ENCODE results near the gene RCBTB2. TPM values are rescaled to one million over a fixed set of nuclear protein-coding genes. Genes with fewer than 3 reads are reported as not detected.

The RCBTB2 gene
- total RNA-seq, 1 donor = 10.4 TPM

- Histone ChIP-seq H3K27me3 (ENCODE audit: insufficient read depth, low read length) (peaks cover 4% of the 10 kb centered on the region), H3K4me3 (ENCODE audit: low read length) (no peak overlapping the region), H3K4me1 (ENCODE audit: insufficient read depth, low read length) (peaks cover 11% of the 10 kb centered on the region)
Measured at GRCh38 chr13:48549658-48550057, 16.8 kb upstream of the RCBTB2 start.

GRCh38 chr13:48547663-48548092 is 14.8 kb upstream of the RCBTB2 start:
- Histone ChIP-seq H3K27me3 (ENCODE audit: insufficient read depth, low read length) (peaks cover 4% of the 10 kb centered on the region), H3K4me1 (ENCODE audit: insufficient read depth, low read length) (peaks cover 17% of the 10 kb centered on the region), H3K9me3 (ENCODE audit: low read depth, low read length) (peaks cover 11% of the 10 kb centered on the region), H3K4me3 (ENCODE audit: low read length) (no peak overlapping the region)

More at GRCh38 chr13:48549658-48550057, 16.8 kb upstream of the RCBTB2 start:
- peaks cover 11% of the 10 kb centered on the region for H3K9me3 ChIP-seq (ENCODE audit: low read depth, low read length)

DNA sequence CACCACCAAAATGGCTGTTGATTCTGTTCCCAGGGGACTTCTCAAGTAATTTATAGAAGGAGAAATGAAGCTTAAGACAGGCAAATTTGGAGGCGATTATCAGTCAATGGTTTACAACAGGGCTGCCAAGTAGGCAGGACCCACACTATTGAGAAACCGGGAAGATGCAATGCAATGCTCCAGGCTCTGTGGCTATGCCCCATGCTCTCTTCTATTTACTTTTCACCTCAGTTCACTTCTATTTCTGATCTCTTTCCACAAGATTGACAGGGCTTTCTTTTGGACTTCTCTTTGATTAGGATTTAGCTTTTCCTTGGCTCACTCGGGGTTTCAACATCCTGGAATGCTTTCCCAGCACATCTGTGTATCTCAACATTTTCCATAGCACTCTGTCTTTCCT is 12.7 kb upstream of the RCBTB2 start:
- no peak overlapping the region for H3K4me3 ChIP-seq (ENCODE audit: low read length)
- H3K27me3 ChIP-seq (ENCODE audit: insufficient read depth, low read length) = peaks cover 4% of the 10 kb centered on the region
- peaks cover 25% of the 10 kb centered on the region for H3K4me1 ChIP-seq (ENCODE audit: insufficient read depth, low read length)
- H3K9me3 ChIP-seq (ENCODE audit: low read depth, low read length) = no peaks in the 10 kb centered on the region

DNA sequence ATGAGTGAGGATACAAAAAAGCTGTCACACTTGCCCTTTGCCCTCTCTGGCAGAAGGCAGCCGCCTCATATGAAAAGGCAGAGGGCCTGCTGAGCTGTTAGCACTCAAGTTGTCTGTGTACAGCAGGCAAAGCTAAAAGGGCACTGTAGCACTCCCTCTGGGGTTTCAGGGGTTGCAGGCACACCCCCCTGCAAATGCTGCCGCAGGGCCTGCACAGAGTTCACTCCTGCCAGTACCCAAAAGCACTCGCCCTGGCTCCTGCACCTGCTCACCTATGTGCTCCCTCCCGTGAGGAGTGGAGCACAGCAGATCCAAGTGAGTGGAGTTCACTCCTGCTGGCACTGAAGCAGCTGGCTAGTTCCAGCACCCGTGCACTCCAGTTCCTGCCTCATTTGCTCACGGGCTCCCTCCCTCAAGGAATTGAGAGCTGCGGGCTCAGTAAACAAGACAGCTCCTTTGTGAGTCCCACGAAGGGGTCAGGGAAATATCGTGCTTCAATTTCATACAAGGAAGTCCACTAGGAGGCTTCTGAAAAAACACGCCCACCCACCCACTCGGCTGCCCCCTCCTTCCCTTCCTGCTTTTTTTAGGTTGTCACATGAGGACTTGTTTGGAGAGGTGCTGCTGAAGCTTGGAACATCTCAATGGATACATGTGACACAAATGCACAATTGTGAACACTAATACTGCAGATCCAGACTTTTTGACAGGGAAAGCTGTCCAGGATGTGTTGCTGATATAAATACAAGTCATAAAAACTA is 9.9 kb upstream of the RCBTB2 start:
- H3K4me3 ChIP-seq (ENCODE audit: low read length) = no peak overlapping the region
- H3K9me3 ChIP-seq (ENCODE audit: low read depth, low read length) = no peaks in the 10 kb centered on the region
- peaks cover 13% of the 10 kb centered on the region for H3K4me1 ChIP-seq (ENCODE audit: insufficient read depth, low read length)
- H3K27me3 ChIP-seq (ENCODE audit: insufficient read depth, low read length) = no peaks in the 10 kb centered on the region

DNA sequence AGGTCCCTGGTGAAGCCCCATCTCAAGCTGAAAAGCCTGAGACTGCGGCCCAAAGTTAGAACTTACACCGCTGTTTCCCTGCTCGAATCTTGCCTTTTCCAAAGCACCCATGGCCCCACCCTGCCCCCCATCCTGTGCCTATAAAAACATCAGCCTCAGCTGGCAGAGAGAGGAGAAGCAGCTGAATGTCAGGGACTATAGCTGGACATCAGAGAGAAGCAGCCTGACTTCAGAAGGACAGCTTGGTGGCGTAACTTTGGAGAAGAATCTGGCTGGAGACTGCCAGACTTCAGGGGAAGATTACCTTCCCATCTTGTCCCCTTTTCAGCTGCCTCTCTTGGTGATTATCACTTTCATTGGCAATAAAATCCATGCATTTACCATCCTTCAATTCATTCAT is 9.3 kb upstream of the RCBTB2 start:
- Histone ChIP-seq H3K9me3 (ENCODE audit: low read depth, low read length) (no peaks in the 10 kb centered on the region), H3K4me1 (ENCODE audit: insufficient read depth, low read length) (peaks cover 13% of the 10 kb centered on the region), H3K27me3 (ENCODE audit: insufficient read depth, low read length) (no peaks in the 10 kb centered on the region), H3K4me3 (ENCODE audit: low read length) (no peak overlapping the region)

DNA sequence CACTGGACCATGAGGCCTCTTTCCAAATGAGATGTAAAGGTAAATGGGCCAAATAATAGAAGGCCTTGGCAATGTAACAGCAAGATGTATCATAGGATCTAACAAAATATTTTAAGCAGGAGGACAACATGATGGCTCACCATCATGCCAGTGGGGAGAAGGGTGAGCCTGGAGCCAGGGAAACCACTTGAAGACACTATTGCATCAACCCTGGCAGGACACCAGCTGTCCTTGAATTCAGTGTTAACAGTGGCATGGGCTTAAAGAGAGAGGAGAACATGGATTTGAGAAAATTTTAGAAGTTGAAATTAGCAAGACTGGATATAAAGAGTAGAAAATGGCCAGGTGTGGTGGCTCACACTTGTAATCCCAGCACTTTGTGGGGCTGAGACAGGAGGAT is 6.7 kb upstream of the RCBTB2 start:
- Histone ChIP-seq H3K9me3 (ENCODE audit: low read depth, low read length) (no peaks in the 10 kb centered on the region), H3K4me3 (ENCODE audit: low read length) (no peak overlapping the region), H3K27me3 (ENCODE audit: insufficient read depth, low read length) (no peaks in the 10 kb centered on the region), H3K4me1 (ENCODE audit: insufficient read depth, low read length) (peaks cover 31% of the 10 kb centered on the region)

- Histone ChIP-seq H3K9me3 (ENCODE audit: low read depth, low read length) (no peaks in the 10 kb centered on the region), H3K27me3 (ENCODE audit: insufficient read depth, low read length) (no peaks in the 10 kb centered on the region), H3K4me1 (ENCODE audit: insufficient read depth, low read length) (peaks cover 39% of the 10 kb centered on the region), H3K4me3 (ENCODE audit: low read length) (no peak overlapping the region)
Measured at GRCh38 chr13:48536621-48537250, 3.9 kb upstream of the RCBTB2 start.

DNA sequence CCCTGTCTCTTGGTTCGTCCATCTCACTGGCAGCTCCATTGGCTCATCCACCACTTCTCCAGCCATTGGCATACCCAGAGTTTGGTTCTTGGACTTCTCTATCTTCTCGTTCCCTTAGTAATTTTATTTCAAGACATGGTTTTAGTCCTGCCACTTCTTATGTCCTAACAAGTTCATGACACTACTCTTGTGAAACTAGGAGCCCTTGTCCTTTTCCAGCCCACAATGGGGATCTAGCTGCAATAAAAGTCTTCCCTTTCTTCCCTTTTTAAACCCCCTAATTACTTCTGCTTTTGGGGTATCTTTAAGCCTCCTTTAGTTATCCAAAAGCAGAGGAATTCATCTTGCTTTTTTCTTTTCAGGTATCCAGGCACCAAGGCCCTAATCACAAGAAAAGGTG is 2.9 kb upstream of the RCBTB2 start:
- H3K9me3 ChIP-seq (ENCODE audit: low read depth, low read length) = no peaks in the 10 kb centered on the region
- H3K4me1 ChIP-seq (ENCODE audit: insufficient read depth, low read length) = peaks cover 49% of the 10 kb centered on the region
- H3K27me3 ChIP-seq (ENCODE audit: insufficient read depth, low read length) = no peaks in the 10 kb centered on the region
- no peak overlapping the region for H3K4me3 ChIP-seq (ENCODE audit: low read length)

DNA sequence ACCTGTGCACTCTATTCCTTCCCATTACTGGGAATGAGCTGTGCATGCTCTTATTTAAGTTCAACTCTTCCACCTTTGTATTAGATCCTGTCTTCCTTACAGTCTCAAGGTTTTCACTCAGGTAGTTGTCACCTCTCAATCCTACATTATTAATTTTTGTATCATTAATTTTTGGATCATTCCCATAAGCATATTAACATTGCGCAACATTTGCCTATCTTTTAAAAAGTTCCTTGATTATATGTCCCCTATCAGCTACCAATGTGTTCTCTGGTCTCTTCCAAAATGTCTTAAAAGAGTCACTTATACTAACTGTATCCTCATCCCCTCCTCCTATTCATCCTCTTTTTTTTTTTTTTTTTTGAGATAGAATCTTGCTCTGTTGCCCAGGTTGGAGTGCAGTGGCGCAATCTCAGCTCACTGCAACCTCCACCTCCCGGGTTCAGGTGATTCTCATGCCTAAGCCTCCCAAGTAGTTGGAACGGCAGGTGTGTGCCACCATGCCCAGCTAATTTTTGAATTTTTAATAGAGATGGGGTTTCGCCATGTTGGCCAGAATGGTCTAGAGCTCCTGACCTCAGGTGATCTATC is 2.1 kb upstream of the RCBTB2 start:
- no peaks in the 10 kb centered on the region for H3K9me3 ChIP-seq (ENCODE audit: low read depth, low read length)
- H3K4me1 ChIP-seq (ENCODE audit: insufficient read depth, low read length) = peaks cover 54% of the 10 kb centered on the region
- no peak overlapping the region for H3K4me3 ChIP-seq (ENCODE audit: low read length)
- no peaks in the 10 kb centered on the region for H3K27me3 ChIP-seq (ENCODE audit: insufficient read depth, low read length)

GRCh38 chr13:48533961-48534600 is 1.2 kb upstream of the RCBTB2 start:
- Histone ChIP-seq H3K9me3 (ENCODE audit: low read depth, low read length) (no peaks in the 10 kb centered on the region), H3K27me3 (ENCODE audit: insufficient read depth, low read length) (no peaks in the 10 kb centered on the region), H3K4me1 (ENCODE audit: insufficient read depth, low read length) (peaks cover 59% of the 10 kb centered on the region), H3K4me3 (ENCODE audit: low read length) (no peak overlapping the region)

DNA sequence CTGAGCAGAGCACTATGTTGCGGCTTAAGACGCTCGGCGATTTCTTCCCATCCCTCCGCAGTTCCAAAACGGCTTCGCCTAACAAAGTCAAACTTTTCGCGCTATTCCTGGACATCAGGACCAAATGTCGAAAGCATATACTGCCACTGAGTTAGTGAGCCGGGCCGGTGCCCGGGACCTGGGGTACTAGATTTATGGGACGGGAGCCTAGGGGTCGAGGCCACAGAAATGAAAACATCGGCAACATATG is 699 bp downstream of the RCBTB2 start:
- peak overlapping the region; percentile 80 for H3K4me3 ChIP-seq (ENCODE audit: low read length)
- H3K27me3 ChIP-seq (ENCODE audit: insufficient read depth, low read length) = no peaks in the 10 kb centered on the region
- H3K4me1 ChIP-seq (ENCODE audit: insufficient read depth, low read length) = peaks cover 59% of the 10 kb centered on the region
- H3K9me3 ChIP-seq (ENCODE audit: low read depth, low read length) = no peaks in the 10 kb centered on the region

DNA sequence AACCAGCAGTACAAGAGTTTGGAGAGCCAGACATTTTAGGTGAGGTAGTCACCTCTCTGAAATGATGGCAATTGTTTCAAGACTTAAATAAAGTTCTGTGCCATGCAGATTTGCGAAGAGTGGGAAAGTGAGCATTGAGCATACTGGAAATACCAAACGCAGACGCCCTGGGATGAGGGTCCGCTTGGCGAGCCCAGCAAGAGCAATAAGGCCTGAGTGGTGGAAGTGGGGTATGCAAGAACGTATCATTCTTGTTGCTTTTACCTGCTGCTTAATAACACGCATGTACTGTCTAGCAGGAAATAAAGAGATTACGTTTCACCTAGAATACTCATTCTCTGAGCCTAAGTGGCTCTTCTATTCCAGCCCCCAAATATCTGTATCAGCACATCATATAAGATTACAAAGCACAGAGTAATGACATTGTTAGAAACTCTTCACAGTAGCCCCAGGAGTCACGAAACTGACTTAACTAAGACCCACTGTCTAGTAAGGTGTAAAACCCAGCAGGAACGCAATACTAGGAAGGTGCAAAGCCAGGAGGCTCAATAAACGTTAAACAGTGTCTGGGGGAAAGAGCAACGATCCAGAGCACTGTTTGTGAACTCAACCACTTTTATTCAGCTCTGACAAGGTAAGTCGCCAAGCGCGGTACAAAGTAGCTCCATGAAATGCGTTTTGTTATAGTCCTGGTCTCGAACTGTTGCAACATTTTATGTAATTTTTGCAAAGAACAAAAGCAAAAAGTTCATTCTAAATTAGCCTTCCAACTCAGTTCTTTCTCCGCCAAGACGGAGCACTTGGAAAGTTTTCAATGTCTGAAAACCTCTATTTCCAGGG is 1.2 kb downstream of the RCBTB2 start:
- H3K27me3 ChIP-seq (ENCODE audit: insufficient read depth, low read length) = no peaks in the 10 kb centered on the region
- peaks cover 59% of the 10 kb centered on the region for H3K4me1 ChIP-seq (ENCODE audit: insufficient read depth, low read length)
- H3K4me3 ChIP-seq (ENCODE audit: low read length) = peak overlapping the region; percentile 80

DNA sequence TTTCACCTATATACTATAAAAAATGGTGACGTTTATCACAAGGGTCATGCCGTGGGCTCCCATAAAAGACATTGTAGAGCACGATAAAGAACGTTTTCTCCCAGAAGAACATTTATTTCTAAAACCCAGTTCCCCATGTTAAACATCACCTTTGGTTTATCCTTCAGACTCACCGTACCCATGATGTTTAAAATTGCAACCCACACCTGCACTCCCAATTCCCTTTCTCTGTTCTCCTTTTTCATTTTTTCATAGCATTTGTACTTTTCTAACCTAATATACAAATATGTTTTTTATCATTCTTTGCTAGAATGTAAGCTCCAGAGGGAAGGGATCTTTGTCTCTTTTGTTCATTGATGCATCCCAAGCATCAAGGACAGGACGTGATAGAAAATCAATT is 2.0 kb downstream of the RCBTB2 start:
- Histone ChIP-seq H3K9me3 (ENCODE audit: low read depth, low read length) (no peaks in the 10 kb centered on the region), H3K4me1 (ENCODE audit: insufficient read depth, low read length) (peaks cover 57% of the 10 kb centered on the region), H3K27me3 (ENCODE audit: insufficient read depth, low read length) (no peaks in the 10 kb centered on the region), H3K4me3 (ENCODE audit: low read length) (no peak overlapping the region)

More for the DNA sequence above, 1.2 kb downstream of the RCBTB2 start:
- no peaks in the 10 kb centered on the region for H3K9me3 ChIP-seq (ENCODE audit: low read depth, low read length)

- Histone ChIP-seq H3K9me3 (ENCODE audit: low read depth, low read length) (no peaks in the 10 kb centered on the region), H3K4me3 (ENCODE audit: low read length) (no peak overlapping the region), H3K27me3 (ENCODE audit: insufficient read depth, low read length) (no peaks in the 10 kb centered on the region), H3K4me1 (ENCODE audit: insufficient read depth, low read length) (peaks cover 38% of the 10 kb centered on the region)
Measured at GRCh38 chr13:48528720-48529119, 4.2 kb downstream of the RCBTB2 start.

GRCh38 chr13:48527955-48528354 is 4.9 kb downstream of the RCBTB2 start:
- peaks cover 31% of the 10 kb centered on the region for H3K4me1 ChIP-seq (ENCODE audit: insufficient read depth, low read length)
- no peak overlapping the region for H3K4me3 ChIP-seq (ENCODE audit: low read length)
- H3K9me3 ChIP-seq (ENCODE audit: low read depth, low read length) = no peaks in the 10 kb centered on the region

More at GRCh38 chr13:48527955-48528354, 4.9 kb downstream of the RCBTB2 start:
- no peaks in the 10 kb centered on the region for H3K27me3 ChIP-seq (ENCODE audit: insufficient read depth, low read length)
